Upper lobe of right lung (tissue), 1 donor: ENCODE data around the gene MGLL. TPM values are rescaled to one million over a fixed set of nuclear protein-coding genes. Genes with fewer than 3 reads are reported as not detected.

Source experiments
- ATAC-seq: fragments of 200-7000 bp; cut with Tn5 transposase; one replicate; pipeline ENCODE4 v1.9.1; 2020; ENCODE audit warnings: mild to moderate bottlenecking, moderate library complexity
- DNase-seq: peaks from one replicate; pipeline ENCODE4 v3.0.0-alpha.2; 2020
- H3K27ac ChIP-seq: fragments of 200-600 bp; one replicate; pipeline ENCODE4 v1.8.0; 2022
- H3K27me3 ChIP-seq: fragments of 200-600 bp; one replicate; pipeline ENCODE4 v1.8.0; 2022; ENCODE audit warnings: mild to moderate bottlenecking
- H3K36me3 ChIP-seq: fragments of 200-600 bp; one replicate; pipeline ENCODE4 v1.8.0; 2022
- H3K4me1 ChIP-seq: fragments of 200-600 bp; one replicate; pipeline ENCODE4 v1.8.0; 2022
- H3K4me3 ChIP-seq: fragments of 200-600 bp; one replicate; pipeline ENCODE4 v1.8.0; 2022; ENCODE audit warnings: mild to moderate bottlenecking
- H3K9me3 ChIP-seq: fragments of 200-600 bp; one replicate; pipeline ENCODE4 v1.8.0; 2022
- intact Hi-C: fragments of 100-400 bp; cut with DNase I; formaldehyde crosslinking; loops from one replicate; pipeline ENCODE4 v1.11.0; 2022
- total RNA-seq: library from RNA; stranded (reverse); fragmentation: NEBNext Ultra II Directional; extraction: Animal tissue kit (Norgen Biotek cat#: 25700); gene quantifications from one replicate; pipeline ENCODE4 v1.2.1, GENCODE V29; 2021
- TF ChIP-seq, protein P1 (sequence below): fragments of 200-600 bp; IDR thresholded peaks from one replicate; pipeline ENCODE4 v1.8.0; 2022; ENCODE audit warnings: antibody characterized with exemption
- donor health status: DM: no; HTN: yes; CAD: no; lungs with severe emphysema.

The MGLL gene
- total RNA-seq, 1 donor from 2014 or later = 194 TPM

DNA sequence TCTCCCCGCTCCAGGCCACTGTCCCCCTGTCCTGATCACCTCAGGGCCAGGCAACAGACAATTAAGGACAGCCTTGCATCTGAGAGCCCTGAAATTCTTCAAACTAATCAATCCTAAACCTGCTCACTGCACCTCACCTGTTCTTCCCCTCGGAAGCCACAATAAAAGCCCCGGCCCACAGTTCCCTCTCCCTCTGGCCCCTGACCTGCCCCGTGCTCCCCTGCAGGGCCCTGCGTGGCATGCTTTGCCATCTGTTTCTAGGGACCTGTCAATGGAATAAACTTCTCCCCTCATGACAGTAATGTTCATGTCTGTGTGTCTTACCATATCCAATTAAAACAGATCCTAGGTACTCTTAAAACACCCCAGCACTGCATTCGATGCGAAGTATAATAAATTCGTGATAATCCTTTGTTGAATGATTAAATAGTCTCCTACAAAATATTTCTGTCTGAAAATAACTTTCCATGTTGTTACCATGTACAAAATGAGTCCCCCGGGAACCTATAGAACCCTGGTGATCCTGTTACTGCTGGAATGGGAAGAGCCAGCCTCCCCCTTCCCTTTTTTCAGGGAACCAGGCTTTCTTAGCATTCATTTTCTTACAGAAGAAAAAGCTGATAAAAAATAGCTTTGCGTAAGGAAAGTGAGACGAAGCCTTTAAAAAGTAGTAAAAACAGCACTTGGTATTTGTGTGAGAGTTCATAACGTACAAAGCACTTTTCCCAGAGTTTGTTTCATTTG is 90.6 kb downstream of the MGLL start:
- peaks cover 34% of the 10 kb centered on the region for H3K4me1 ChIP-seq
- no peak overlapping the region for H3K27ac ChIP-seq
- H3K27me3 ChIP-seq = no peaks in the 10 kb centered on the region
- intact Hi-C loops = no loop called here
- TF ChIP-seq, protein P1, sequence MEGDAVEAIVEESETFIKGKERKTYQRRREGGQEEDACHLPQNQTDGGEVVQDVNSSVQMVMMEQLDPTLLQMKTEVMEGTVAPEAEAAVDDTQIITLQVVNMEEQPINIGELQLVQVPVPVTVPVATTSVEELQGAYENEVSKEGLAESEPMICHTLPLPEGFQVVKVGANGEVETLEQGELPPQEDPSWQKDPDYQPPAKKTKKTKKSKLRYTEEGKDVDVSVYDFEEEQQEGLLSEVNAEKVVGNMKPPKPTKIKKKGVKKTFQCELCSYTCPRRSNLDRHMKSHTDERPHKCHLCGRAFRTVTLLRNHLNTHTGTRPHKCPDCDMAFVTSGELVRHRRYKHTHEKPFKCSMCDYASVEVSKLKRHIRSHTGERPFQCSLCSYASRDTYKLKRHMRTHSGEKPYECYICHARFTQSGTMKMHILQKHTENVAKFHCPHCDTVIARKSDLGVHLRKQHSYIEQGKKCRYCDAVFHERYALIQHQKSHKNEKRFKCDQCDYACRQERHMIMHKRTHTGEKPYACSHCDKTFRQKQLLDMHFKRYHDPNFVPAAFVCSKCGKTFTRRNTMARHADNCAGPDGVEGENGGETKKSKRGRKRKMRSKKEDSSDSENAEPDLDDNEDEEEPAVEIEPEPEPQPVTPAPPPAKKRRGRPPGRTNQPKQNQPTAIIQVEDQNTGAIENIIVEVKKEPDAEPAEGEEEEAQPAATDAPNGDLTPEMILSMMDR = no peak
- no peaks in the 10 kb centered on the region for H3K36me3 ChIP-seq
- ATAC-seq = no peak
- H3K9me3 ChIP-seq = no peaks in the 10 kb centered on the region
- DNase-seq = no peak
- H3K4me3 ChIP-seq = no peak overlapping the region

DNA sequence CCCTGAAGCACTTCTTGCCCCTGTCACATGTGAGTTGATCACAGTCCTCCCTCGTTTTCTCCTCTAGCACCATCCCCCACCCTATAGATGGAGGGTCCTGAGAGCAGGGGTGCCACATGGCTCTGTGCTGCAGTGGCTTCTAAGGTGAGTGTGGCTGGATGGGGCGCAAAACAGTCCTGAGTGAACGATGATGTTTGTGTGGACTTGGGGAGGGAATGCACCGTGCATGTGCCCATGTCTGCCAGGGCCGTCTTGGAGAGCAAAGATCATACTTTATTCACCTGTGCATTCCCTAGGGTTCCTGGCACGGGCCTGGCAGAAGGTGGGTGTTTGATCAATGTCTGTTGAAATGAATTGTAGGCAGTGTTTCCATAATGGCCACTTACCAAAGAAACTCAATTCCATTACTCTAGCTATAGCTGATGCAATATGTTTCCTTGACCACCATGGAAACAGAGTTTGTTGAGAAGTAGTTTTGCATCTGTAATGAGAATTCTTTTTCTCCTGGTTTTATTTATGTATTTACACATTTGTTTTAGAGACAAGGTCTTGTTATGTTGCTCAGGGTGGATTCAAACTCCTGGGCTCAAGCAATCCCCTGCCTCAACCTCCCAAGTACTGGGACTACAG is 91.5 kb downstream of the MGLL start:
- Histone ChIP-seq H3K9me3 (no peaks in the 10 kb centered on the region), H3K27ac (no peak overlapping the region), H3K27me3 (no peaks in the 10 kb centered on the region), H3K4me1 (peaks cover 25% of the 10 kb centered on the region), H3K4me3 (no peak overlapping the region), H3K36me3 (no peaks in the 10 kb centered on the region)
- intact Hi-C loops = no loop called here
- no peak for ATAC-seq
- DNase-seq = no peak
- TF ChIP-seq, protein P1 = no peak

DNA sequence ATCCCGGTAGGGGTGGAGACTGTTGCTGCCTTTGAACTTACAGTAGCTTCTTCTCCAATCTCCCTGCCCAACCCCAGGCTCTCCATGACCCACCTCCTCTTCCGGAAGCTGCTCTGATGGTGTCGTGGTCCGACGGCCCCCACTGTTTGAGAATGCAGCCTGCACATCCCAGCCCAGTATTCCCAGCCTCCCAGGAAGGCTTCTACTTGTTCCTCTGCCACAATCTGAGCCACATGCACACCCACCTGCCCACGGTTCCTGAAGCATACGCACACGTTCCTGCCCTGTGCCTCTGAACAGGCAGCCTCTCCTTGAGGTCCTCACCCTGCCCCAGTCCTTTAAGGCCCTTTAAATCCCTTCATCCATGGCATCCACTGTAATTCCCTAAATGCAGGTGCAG is 92.1 kb downstream of the MGLL start:
- Histone ChIP-seq H3K4me3 (no peak overlapping the region), H3K27ac (no peak overlapping the region)
- intact Hi-C loops = no loop called here

DNA sequence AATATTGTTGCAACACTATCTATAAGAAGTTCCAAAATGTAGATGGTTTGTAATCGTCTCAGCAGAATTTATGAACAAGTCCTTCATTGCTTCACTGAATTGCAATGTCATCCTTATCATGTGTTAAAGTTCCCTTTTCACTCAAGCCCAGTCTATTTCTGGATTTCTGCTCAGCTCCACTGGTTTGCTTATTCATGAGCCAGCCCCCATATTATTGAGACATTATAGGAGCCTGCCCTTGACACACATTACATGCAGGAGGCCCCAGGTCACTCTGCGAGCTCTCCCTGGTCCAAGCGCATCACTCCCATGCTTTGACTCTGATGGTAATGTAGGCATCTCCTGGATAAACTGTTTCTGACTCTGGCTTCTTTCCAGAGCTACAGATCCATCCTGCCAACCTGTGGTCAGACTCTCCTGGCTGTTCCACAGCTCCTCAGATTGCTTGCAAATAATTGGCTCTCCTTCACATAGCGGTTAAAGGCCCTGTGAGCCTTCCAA is 92.7 kb downstream of the MGLL start:
- TF ChIP-seq, protein P1 = no peak
- Histone ChIP-seq H3K27me3 (no peaks in the 10 kb centered on the region), H3K27ac (no peak overlapping the region), H3K4me3 (no peak overlapping the region), H3K4me1 (peaks cover 13% of the 10 kb centered on the region), H3K36me3 (no peaks in the 10 kb centered on the region), H3K9me3 (no peaks in the 10 kb centered on the region)
- intact Hi-C loops = no loop called here
- DNase-seq = no peak
- peak; percentile 89 for ATAC-seq

More for the DNA sequence above, 92.1 kb downstream of the MGLL start:
- Histone ChIP-seq H3K27me3 (no peaks in the 10 kb centered on the region), H3K4me1 (peaks cover 19% of the 10 kb centered on the region), H3K36me3 (no peaks in the 10 kb centered on the region), H3K9me3 (no peaks in the 10 kb centered on the region)
- TF ChIP-seq, protein P1 = no peak
- no peak for ATAC-seq
- no peak for DNase-seq

DNA sequence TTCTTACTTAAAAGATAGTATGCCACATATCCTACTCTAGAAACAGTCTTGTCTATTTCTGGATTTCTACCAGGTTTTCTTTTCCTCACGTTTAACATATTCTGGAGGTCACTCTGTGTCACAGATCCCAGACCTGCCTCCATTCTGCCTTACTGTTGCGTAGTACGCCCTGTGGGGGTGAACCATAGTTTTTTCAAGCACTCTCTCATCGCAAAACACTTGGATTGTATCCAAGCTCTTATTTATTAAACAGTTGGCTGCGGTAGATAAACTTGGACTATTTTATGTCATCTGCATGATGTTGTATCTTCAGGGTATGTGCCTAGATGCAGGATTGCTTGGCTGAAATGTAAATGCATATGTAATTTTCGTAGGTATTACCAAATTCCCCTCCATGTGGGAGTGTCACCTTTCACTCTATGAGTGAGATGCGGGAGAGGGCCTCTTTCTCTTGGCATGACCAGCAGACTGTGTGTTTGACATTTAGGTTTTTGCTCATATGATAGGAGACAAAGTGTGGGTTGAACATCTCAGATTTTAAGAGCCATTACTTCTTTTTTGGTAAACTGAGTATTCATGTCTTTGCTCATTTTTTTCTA is 93.8 kb downstream of the MGLL start:
- no peak for DNase-seq
- no peak overlapping the region for H3K27ac ChIP-seq
- TF ChIP-seq, protein P1 = no peak

More for the DNA sequence above, 93.8 kb downstream of the MGLL start:
- no peaks in the 10 kb centered on the region for H3K9me3 ChIP-seq
- H3K36me3 ChIP-seq = no peaks in the 10 kb centered on the region
- no peaks in the 10 kb centered on the region for H3K27me3 ChIP-seq
- no peak overlapping the region for H3K4me3 ChIP-seq
- H3K4me1 ChIP-seq = peaks cover 10% of the 10 kb centered on the region
- intact Hi-C loops = no loop called here
- no peak for ATAC-seq
